ENCODE results near the gene UNC119.

Gene UNC119

DNA sequence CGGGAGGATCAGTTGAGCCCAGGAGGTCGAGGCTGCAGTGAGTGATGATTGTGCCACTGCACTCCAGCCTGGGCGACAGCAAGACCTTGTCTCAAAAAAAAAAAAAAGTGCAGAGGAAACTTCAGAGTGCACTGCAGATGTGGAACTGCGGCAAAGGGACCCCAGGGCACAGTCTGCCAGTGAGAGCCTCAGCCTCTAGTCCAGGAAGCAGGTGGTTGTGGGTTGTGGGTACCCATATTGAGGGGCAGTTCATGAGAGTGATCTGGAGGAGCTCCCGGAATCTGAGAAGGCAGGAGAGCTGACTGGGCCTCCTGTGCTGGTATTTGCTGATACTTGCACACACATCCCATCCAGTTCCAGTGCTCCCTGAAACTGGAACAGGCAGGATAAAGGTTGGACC, 33.2 kb downstream of the UNC119 start:
- no peak for DNase-seq

DNA sequence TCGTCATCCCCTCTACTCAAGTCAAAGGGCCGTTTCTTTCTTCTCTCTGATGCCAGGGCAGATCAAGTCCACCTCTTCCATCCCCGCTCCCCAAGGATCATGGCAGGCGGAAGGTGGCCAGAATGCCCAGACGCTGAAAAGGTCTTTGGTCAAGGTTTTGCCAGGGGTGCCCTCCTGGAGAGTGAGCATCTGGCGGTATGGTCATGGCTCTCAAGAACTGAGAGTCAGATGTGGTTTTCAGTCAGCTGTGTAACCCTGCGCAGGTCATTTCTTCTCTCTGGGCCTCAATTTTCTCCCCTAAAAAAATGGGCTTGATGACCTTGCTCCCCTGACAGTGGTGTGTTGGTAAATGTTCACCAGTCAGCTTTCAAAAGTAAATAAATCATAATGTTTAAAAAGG, 33.8 kb downstream of the UNC119 start:
- DNase-seq = no peak

DNA sequence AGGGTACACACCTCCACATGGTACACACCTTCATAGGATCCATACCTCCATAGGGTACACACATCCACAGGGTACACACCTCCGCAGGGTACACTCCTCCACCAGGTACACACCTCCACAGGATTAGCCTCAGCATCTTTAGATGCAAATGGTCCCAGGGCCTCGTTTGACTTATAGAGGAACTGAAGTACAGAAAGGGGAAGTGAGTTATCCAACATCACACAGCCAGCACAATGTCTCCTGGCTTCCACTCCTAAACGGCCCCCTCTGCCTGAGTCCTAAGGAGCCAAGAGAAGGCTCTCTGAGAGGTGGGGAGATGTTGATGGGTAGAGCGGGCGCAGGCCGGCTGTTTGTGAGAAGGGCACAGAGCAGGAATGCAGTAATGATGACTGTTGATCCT, 34.3 kb downstream of the UNC119 start:
- DNase-seq = no peak

DNA sequence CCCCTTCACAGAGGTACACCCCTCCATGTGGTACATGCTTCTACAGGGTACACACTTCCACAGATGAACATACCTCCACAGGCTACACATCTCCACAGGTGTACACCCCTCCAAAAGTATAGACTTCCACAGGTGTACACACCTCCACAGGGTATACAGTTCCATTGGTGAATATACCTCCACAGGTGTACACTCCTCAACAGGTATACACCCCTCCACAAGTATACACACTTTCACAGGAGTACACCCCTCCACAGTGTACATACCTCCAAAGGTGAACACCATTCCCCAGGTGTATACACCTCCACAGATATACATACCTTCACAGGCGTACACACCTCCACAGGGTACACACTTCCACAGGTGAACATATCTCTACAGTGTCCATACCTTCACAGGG, 36.9 kb downstream of the UNC119 start:
- no peak for DNase-seq

DNA sequence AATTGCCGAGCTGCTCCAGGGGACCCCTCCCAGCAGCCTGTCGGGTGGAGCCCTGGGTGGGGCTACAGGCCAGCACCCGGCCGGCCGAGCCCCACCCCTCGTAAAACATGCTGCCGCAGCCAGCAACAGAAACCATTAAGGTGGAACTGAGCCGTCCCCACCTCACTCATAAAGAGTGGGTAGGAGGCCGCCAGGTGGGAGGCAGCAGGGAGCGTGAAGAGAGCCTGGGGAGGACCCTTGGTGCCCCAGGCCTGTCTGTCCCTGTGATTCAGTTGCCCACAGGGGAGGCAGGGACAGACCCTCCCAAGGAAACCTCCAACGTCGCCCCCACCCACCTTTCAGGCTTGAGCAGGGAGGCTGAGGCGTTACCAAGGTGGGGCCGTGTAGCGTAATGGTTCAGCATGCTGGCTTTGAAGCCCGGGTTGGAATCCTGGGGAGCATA, 37.8 kb downstream of the UNC119 start:
- DNase-seq = no peak

DNA sequence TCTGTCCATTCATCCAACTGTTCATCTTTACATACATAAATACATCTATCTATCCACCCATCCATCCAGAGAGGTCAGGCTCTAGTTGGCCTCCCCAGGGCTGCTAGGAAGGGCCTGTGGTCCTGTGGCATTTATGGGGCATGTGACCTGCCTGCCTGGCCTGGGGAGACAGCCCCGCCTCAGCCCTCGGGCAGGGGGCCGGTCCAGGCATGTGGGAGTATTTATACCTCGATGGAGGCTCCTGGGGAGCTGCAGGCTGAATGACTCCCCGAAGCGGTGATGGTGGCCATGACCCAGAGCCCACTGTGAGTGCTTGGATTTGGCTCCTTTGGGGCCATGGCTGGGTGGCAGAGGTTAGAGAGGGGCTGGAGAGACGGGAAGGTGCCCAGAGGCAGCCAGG, 38.9 kb downstream of the UNC119 start:
- DNase-seq = no peak

DNA sequence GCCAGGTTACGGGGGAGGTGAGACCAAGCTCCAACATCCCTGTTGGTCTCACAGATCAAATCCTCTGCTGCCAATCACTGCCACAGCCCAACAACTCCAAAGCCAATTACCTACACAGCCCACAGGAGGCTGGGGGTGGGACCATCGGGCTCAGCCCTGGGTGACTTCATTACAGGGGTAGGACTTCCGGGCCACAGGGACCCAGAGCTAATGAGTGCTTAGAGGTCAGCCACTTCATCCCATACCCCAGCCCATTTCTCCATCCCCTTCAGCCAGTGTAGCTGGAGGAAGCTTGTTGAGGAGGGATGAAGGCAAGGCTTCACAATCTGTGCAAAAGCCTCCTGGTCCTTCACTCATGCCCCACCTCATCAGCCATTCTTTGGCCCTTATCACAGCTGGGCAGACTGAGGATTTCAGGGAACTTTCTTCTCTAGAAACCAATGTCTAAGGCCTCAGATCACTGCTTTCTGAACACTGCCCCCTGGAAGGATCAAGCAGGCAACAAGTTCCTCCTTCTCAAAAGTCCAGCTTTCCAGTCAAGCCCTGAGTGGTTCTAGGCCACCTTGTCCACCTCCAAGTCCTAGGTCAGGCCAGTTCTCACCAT, 40.5 kb downstream of the UNC119 start:
- DNase-seq = peak; percentile 85 to 86

DNA sequence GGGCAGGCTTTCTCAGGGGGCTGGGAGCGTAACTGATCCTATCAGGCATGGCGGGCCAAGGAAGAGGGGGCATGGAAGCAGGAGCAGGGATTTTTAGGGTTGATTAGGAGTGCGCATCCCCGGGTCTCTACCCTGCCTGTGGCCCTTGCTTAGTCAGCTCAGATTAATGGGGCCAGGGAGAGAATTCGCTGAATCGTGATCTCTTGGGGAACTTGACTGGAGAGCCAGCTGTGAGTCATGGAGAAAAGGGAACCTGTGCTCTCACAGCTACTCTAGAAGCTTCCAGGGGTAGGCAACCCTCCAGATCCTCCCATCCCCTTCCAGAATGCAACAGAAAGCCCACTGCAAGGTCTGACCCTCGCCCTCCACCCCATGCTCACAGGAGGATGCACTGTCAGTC, 42.6 kb downstream of the UNC119 start:
- peak in 1 of 2 experiments; percentile 45 for DNase-seq

DNA sequence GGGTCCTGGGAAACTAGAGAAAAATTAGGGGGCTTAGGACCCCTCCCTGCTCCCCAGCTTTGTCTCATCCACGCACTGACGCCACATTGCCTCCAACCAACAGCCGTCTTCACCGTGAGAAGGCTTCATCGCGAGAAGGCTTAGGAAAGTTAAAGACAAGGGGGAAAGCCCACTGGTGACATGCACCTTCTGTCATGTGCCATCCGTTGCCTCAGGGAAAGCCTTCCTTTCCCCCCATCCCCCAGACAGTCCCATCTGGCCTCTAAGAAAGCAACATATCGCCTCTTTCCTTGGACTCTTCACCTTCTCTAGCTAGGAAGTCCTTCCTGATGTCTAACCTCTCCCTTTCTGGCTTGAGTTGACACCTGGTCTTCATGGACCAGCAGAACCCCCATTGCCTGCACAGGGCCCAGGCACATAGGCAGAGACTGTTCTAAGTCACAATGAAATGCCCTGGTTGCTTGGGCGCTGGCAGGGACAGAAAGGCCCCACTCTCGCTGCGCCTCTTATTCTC, 44.2 kb downstream of the UNC119 start:
- DNase-seq = peak; percentile 94 to 97

DNA sequence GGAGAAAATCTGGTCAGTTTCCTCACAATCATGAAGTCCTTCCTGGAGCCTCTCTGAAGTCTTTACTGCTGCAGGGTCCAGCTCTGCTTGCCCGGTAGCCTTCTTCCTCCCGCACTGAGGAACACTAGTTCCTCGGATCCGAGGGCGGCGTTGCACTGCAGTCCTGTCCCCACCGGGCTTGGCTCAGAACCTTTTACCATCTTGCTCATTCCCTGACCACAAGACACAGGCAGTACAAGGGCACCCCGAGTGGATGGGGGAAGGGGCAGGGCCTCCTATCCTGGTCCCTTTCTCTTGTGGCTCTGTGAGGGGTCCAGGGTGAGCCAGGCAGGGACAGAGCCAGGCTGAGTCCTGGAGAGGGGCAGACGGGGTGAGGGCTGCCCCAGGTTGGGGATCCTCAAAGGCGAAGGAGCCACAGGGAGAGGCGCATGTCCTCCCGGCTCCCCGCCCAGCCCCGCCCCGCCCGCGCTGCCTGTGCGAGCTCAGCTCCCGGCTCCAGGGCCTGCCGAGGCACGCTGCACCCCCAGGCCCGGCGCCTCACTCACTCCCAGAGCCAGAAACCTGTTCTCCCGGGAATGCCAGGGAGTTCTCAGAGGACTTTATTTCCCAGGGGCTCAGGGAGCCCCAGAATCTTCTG, 44.7 kb downstream of the UNC119 start:
- DNase-seq = no peak

DNA sequence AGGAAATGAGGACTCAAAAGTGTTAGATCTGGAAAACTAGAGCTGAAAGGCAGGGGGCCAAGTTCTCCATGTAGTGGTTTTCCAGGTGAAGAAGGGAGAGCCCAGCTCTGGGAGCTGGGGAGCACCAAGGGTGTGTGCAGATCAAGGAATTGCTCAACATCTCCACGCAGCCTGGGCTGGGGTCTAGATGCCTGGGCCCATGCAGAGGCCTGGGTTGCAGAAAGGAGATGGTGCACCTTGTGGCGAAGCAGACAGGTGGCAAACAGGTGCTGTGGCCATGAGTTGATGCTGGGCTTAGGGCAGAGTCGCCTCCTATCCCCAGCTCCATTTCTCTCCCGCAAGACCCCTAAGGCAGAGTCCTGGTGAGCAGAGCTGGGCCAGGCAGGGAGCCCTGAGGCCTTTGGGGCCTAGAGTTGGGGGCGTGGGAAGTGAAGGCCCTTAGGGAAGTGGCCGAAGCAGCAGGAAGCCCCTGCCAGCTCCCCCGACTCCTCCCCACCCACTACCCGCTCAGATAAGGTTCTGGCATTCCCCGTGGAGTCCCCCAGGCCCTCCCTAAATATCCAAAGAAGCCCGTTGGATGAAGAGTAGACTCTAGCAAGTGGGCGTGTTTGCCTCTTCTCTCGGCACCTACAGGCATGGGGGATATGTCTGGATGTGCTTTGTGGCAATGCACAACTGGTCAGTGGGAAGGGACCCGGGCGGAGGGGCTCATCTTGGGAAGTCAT, 45.5 kb downstream of the UNC119 start:
- peak; percentile 20 to 43 for DNase-seq

DNA sequence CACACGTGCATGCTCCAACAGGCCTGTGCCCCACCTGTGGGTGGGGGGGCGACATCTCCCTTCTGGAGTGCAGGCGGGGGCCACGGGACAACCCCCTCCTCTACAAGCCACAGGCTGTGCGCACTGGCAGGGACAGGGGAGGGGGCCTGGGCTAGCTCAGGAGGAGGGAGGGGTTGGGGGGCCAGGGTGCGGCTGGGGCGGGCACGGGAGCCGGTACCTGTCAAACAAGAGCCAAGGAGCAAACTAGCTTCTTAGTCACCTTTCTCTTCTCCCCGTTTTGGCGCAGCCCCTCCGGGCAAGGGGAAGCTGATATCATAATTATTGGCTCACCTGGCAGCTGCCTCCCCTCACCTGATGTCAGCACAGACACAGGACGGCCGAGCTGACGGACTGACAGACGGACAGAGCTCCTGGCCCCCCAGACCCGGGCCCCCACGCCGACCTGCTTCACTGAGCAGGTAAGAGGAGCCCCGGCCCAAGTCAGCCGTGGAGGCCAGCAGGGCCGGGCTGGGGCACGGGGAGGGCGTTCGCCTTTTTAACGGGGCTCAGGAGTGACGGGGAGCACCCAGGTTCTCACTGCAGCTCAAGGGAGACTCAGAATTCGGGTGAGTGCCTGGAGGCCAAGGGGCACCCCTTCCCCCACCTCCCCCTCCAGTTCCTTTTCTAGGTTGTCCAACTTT, 46.3 kb downstream of the UNC119 start, which contains the start of gene FOXN1:
Gene FOXN1, plus strand, starts transcription at position 363 of the 680 bp plus-strand sequence. CDS start 17,622 bp downstream, outside the sequence.
- no peak for DNase-seq

DNA sequence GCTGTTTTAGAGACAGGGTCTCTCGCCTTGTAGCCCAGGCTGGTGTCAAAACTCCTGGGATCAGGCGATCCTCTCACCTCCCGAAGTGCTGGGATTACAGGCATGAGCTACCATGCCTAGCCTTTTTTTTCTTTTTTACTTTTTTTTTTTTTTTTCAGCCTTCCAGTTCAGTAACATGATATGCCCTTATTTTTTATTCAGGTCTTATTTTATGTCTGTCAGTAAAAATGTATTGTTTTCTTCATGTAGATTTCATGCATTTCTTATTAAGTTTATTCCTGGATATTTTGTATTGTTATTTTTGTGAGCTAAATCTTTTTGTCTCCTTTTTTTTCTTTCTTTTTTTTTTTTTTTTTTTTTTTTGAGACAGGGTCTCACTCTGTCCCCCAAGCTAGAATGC, 49.0 kb downstream of the UNC119 start:
- DNase-seq = no peak

DNA sequence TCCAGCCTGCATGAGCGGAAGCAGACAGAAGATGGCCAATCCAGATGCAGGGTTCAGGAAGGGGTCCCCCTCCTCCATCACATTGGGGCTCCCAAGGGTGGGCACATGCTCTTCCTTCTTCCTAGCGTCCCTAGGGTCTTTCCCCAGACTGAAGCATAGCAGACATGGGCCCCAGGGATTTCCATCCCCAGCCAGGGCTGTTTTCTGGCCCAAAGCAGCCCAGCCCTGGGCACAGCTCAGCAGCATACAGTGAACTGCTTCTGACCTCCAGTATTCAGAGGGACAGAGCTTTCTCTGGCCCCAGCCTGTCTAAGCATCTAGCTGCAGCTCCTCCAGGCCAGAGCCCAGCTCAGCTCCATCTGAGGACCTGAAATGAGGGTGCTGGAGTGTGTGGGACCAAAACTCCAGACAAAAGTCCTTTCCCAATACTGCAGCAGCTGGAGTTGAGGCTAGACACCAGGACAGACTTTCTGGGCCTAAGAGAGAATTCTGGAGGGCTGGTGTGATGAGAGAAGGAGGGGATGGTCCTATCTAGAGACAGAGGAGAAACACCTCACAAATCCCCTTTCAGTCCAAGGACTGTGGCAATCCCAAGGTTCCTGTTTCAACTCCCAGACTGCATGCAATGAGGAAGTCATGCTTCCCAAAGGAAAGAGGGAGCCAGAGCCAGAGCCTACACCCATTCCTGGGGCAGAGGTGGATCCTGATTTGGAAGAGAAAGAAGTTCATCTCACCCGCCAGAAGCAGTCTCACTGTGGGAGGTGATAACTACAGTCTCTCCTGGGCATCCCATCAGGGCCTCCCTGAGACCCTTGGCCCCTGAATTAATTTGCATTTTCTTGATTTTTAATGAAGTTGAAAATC, 50.8 kb downstream of the UNC119 start:
- DNase-seq = peak; percentile 40 to 68

DNA sequence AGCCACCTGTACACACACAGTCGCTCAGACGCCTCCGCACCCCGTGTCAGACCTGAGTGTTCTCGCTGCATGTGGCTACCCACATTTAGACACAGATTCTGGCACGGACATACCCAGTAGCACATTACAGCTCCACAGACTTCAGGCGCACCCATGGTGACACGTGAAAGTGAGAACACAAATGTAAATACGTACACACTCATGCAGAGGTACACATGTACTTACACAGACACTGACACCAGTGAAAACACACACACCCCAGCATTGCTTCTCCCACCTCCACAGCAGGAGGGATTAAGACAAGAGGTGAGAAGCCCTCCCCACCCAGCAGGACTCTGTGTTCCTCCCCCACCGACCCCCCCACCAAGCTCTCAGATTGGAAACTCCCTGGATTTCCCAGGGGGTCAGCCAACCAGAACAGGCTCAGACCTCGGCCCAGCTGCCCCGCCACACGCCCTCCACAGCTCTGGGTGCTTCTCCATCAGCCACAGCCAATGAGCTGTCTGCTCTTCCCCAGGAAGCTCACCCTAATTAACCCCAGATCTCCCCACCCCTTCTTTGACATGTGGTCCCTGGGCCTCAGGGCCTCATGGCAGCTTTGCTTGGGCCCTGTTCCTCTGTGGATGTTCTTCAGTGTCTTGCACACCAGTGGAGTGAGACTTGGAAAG, 51.6 kb downstream of the UNC119 start:
- peak; percentile 100 for DNase-seq

DNA sequence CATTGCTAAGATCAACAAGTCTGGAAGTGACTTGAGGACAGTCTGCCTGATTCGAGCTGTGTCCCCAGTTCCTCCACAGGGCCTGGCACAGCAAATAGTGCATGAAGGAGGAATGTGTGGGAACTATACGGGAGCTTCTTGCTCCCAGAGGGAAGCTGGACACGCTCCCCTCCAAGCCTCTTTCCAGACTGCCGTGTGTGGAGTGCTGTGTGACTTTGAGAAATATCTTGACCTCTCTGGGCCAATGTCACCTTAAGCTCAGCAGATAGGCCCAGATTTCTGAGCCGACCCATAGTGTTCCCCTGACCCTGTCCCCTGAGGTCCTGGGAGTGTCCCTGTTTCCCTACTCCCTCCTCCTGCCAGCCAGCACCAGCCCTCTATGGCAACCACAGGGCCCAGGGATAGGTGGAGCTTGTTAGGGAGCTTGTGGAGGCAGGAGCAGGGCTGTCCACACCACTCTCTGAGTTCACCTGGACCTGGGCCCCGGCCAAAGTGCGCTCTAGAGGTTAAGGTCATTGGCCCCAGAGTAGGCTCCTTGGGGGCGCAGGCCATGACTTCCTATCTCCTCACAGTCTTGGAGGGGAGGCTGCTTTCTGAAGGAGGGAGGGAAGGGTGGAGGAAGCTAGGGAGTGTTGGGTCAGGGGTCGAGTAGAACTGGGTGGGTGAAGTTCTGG, 52.6 kb downstream of the UNC119 start:
- no peak for DNase-seq

DNA sequence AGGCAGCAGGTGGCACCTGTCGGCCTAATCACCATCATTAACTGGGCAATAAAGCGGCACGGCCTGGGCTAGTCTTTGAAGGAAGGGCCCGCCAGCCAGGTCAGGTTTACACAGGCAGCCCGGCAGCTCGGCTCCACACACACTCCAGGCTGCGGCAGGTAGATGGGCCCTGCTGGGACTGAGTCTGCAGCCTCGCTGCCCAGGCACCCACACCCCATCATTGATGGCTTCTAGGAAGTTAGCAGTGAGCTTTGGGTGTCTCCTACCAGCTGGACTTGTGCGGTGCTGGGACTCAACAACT, 53.1 kb downstream of the UNC119 start:
- DNase-seq = peak; percentile 33 to 62

DNA sequence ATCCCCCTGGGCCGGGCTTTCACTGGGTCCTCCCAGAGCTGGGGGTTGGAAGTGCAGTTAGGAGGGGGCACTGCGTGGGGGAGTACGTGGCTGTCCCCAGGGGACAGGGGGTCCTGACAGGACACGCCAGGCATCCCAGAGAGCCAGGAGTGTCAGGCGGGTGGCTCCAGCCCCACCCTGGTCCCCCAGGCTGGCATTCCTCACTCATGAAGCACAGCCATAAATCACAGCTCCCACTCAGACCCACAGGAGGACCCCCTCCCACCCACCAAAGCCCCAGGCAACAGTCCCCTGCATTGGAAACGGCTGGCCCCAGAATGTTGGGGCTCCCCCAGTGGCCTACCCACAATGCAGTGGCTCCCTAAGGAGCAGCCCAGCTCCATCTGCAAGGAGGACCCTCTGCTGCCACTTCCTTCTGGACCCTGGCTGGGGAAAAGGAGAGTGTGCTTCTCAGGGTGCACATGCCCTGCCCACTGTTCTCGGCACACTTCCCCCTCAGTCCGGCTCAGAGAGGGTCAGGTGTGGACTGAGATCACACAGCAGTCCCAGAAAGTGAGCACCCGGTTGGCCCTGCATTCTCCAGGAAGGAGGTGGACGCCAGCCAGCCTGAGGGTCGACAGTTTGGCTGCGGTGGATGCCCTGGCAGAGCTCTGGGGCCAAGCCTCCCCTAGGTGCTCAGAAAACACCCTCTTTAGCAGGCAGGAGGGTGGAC, 53.6 kb downstream of the UNC119 start:
- no peak for DNase-seq

DNA sequence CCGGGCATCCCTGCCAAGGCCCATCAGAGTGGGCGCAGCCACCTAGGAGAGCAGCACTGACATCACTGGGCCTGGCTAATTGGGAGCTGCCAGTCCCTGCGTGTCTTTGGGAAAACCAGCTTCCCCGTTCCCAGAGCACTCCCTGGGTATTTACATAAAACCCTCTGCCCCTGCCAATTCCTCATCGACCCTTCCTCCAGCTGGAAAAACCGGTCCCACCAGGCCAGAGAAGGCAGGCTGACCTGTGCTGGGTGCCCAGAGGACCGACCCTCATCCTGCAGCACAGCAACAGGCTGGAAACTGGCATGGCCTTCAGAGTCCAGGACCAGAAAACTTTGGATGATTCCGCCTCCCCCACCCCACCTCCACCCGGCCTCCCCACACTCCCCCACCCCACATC, 54.5 kb downstream of the UNC119 start:
- DNase-seq = peak in 1 of 2 experiments; percentile 43
